Measurements from ENCODE around the gene RNF31. TPM values are rescaled to one million over a fixed set of nuclear protein-coding genes. Genes with fewer than 3 reads are reported as not detected.
A peak's percentile ranks its signal among the peaks of the same experiment; 100 is the strongest.

The RNF31 gene
- total and polyA plus RNA-seq, 2 of the 13 experiments (the other 11 are each of a cell fraction or from before 2014, with no cell fraction given), result 48.2 to 86.8 TPM

- no peak for TF ChIP-seq AHDC1 (CRISPR knock-in tag; IDR thresholded peaks at IDR 0.05; ENCODE audit: borderline replicate concordance)
- 0 out of 2 replicates have a peak, but pooled peaks have one; percentile 49 for TF ChIP-seq ZNF788 (CRISPR knock-in tag; IDR thresholded peaks at IDR 0.05; ENCODE audit: borderline replicate concordance)
- TF ChIP-seq HOXA3 (CRISPR knock-in tag; IDR thresholded peaks at IDR 0.05), result 0 out of 2 replicates have a peak, but pooled peaks have one; percentile 1
- peak; percentile 60; the same call in 1 of the 2 replicates for TF ChIP-seq ZNF510 (CRISPR knock-in tag; IDR thresholded peaks at IDR 0.05; ENCODE audit: low read depth)
- TF ChIP-seq ZNF160 (CRISPR knock-in tag; IDR thresholded peaks at IDR 0.05), result 0 out of 2 replicates have a peak, but pooled peaks have one; percentile 73
- TF ChIP-seq DPF2 (CRISPR knock-in tag; IDR thresholded peaks at IDR 0.05; ENCODE audit: borderline replicate concordance, low read depth), result peak; percentile 34; the same call in 1 of the 2 replicates
- no peak for TF ChIP-seq ZBTB7A (CRISPR knock-in tag; IDR thresholded peaks at IDR 0.05)
- TF ChIP-seq THAP8 (CRISPR knock-in tag; IDR thresholded peaks at IDR 0.05; ENCODE audit: borderline replicate concordance), result no peak
Observed at GRCh38 chr14:24147761-24148428, 597 bp downstream of the RNF31 start (continued).

Measured in HepG2 (cell line).